ENCODE results near the gene PTX3. TPM values are rescaled to one million over a fixed set of nuclear protein-coding genes. Genes with fewer than 3 reads are reported as not detected.

The PTX3 gene
- total and polyA plus RNA-seq, 2 experiments from 2014 or later, result 251 to 267 TPM

DNA sequence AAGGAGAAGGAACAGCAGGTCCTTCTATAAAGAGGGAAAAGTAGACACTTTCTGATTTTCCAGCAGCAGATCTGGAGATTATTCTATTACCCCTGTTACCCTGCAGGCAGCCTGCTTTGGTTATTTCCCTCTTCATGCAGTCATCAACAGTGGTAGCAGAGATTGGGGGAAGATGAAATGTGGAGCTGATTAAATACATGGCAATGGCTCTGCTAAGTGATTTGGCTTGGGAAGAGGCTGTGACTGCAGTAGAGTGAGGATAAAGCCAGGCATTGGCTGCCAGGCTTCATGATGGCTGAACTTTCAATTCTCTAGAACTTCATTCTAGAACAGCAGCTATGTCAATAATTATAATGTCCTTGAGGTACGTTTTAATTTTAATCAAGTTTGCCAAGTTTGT, 29.1 kb downstream of the PTX3 start:
- 32 to 41% methylated on average over 1 of the region's 1 CpG for WGBS, 2 experiments (ENCODE audit: low coverage in 1 of 2, low lambda C conversion rate in 2 of 2, missing lambda C conversion rate in 2 of 2)
- Histone ChIP-seq H3K4me3 (no peak overlapping the region), H3K79me2 (ENCODE audit: insufficient read depth) (no peaks in the 10 kb centered on the region), H3K9me3 (ENCODE audit: low read depth) (no peaks in the 10 kb centered on the region), H3K27ac (no peak overlapping the region), H3K27me3 (replicated peaks; ENCODE audit: insufficient read depth) (no peaks in the 10 kb centered on the region), H3K4me1 (ENCODE audit: insufficient read depth) (peaks cover 34% of the 10 kb centered on the region), H3K4me2 (ENCODE audit: unreplicated experiment) (no peak overlapping the region), H3K36me3 (ENCODE audit: low read depth) (no peaks in the 10 kb centered on the region), H3F3A (ENCODE audit: insufficient read depth) (peaks cover 24% of the 10 kb centered on the region), H3K9me2 (ENCODE audit: insufficient read depth) (no peaks in the 10 kb centered on the region), H3K9ac (no peak overlapping the region), H2AFZ (no peak overlapping the region), H4K20me1 (ENCODE audit: insufficient read depth) (no peaks in the 10 kb centered on the region)
- DNase-seq, result no peak
- no peak for TF ChIP-seq EZH2 (IDR thresholded peaks at IDR 0.05; ENCODE audit: insufficient read depth, poor library complexity, severe bottlenecking)
- TF ChIP-seq EZH2phosphoT487 (IDR thresholded peaks at IDR 0.05; ENCODE audit: insufficient read depth, low read depth), result no peak
- in situ Hi-C loops (cut with MboI), result no loop called here

- TF ChIP-seq EZH2 (IDR thresholded peaks at IDR 0.05; ENCODE audit: insufficient read depth, poor library complexity, severe bottlenecking) (no peak), EZH2phosphoT487 (IDR thresholded peaks at IDR 0.05; ENCODE audit: insufficient read depth, low read depth) (no peak)
- in situ Hi-C loops (cut with MboI), result no loop called here
- no peaks in the 10 kb centered on the region for H3K36me3 ChIP-seq (ENCODE audit: low read depth)
- H3K27me3 ChIP-seq (replicated peaks; ENCODE audit: insufficient read depth), result no peaks in the 10 kb centered on the region
- H3K79me2 ChIP-seq (ENCODE audit: insufficient read depth), result no peaks in the 10 kb centered on the region
- peaks cover 32% of the 10 kb centered on the region for H3K4me1 ChIP-seq (ENCODE audit: insufficient read depth)
- H3K27ac ChIP-seq, result peak overlapping the region; percentile 42
- H3K9me2 ChIP-seq (ENCODE audit: insufficient read depth), result no peaks in the 10 kb centered on the region
- no peak overlapping the region for H3K4me3 ChIP-seq
- 0% methylated on average over 1 of the region's 1 CpG for WGBS, 2 experiments (ENCODE audit: low coverage in 1 of 2, low lambda C conversion rate in 2 of 2, missing lambda C conversion rate in 2 of 2)
- H4K20me1 ChIP-seq (ENCODE audit: insufficient read depth), result no peaks in the 10 kb centered on the region
- peak overlapping the region; percentile 32 for H3K4me2 ChIP-seq (ENCODE audit: unreplicated experiment)
- H3K9ac ChIP-seq, result no peak overlapping the region
- peaks cover 24% of the 10 kb centered on the region for H3F3A ChIP-seq (ENCODE audit: insufficient read depth)
- peak; percentile 74 for DNase-seq
- H3K9me3 ChIP-seq (ENCODE audit: low read depth), result no peaks in the 10 kb centered on the region
- peak overlapping the region; percentile 57 for H2AFZ ChIP-seq
These were observed 30.6 kb downstream of the PTX3 start for GRCh38 chr3:157467200-157467599.

- Histone ChIP-seq H3F3A (ENCODE audit: insufficient read depth) (peaks cover 24% of the 10 kb centered on the region), H3K9ac (no peak overlapping the region), H3K4me3 (no peak overlapping the region), H3K4me2 (ENCODE audit: unreplicated experiment) (no peak overlapping the region), H3K4me1 (ENCODE audit: insufficient read depth) (peaks cover 21% of the 10 kb centered on the region), H2AFZ (no peak overlapping the region), H3K27ac (no peak overlapping the region), H3K79me2 (ENCODE audit: insufficient read depth) (no peaks in the 10 kb centered on the region), H3K27me3 (replicated peaks; ENCODE audit: insufficient read depth) (no peaks in the 10 kb centered on the region), H3K9me2 (ENCODE audit: insufficient read depth) (no peaks in the 10 kb centered on the region; the same call in 1 of the 2 replicates), H3K9me3 (ENCODE audit: low read depth) (no peaks in the 10 kb centered on the region), H4K20me1 (ENCODE audit: insufficient read depth) (no peaks in the 10 kb centered on the region), H3K36me3 (ENCODE audit: low read depth) (no peaks in the 10 kb centered on the region)
- TF ChIP-seq EZH2phosphoT487 (IDR thresholded peaks at IDR 0.05; ENCODE audit: insufficient read depth, low read depth), result no peak
- TF ChIP-seq EZH2 (IDR thresholded peaks at IDR 0.05; ENCODE audit: insufficient read depth, poor library complexity, severe bottlenecking), result no peak
- 68 to 71% methylated on average over 7 of the region's 7 CpGs for WGBS, 2 experiments (ENCODE audit: low coverage in 1 of 2, low lambda C conversion rate in 2 of 2, missing lambda C conversion rate in 2 of 2)
- peak; percentile 23 for DNase-seq
- in situ Hi-C loops (cut with MboI), result no loop called here
These were observed 33.1 kb downstream of the PTX3 start for GRCh38 chr3:157469561-157470294.

DNA sequence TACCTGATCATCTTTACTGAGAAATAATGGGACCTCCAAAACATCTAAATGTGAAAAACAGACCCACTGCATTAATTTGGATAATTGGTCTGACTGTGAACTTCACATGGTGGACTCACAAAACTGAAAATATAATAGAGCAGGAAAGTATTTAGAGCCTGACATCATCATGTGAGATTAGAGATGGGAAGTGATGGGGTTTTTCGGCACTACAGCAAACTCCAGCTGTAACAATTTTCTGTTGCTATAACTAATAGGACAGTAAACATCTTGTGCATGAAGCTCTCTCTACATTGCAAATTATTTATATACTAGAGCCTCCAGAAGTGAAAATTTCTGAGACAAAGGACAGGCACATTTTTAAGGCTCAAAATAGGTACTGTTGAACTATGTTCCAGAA, 34.4 kb downstream of the PTX3 start:
- no peaks in the 10 kb centered on the region for H4K20me1 ChIP-seq (ENCODE audit: insufficient read depth)
- H3K4me1 ChIP-seq (ENCODE audit: insufficient read depth), result peaks cover 21% of the 10 kb centered on the region
- no peak overlapping the region for H3K4me3 ChIP-seq
- H3K79me2 ChIP-seq (ENCODE audit: insufficient read depth), result no peaks in the 10 kb centered on the region
- H3K4me2 ChIP-seq (ENCODE audit: unreplicated experiment), result no peak overlapping the region
- TF ChIP-seq EZH2phosphoT487 (IDR thresholded peaks at IDR 0.05; ENCODE audit: insufficient read depth, low read depth) (no peak), EZH2 (IDR thresholded peaks at IDR 0.05; ENCODE audit: insufficient read depth, poor library complexity, severe bottlenecking) (no peak)
- 87 to 97% methylated on average over 1 of the region's 1 CpG for WGBS, 2 experiments (ENCODE audit: low coverage in 1 of 2, low lambda C conversion rate in 2 of 2, missing lambda C conversion rate in 2 of 2)
- no peaks in the 10 kb centered on the region for H3K9me3 ChIP-seq (ENCODE audit: low read depth)
- no peaks in the 10 kb centered on the region for H3K27me3 ChIP-seq (replicated peaks; ENCODE audit: insufficient read depth)
- no peak overlapping the region for H2AFZ ChIP-seq
- no peaks in the 10 kb centered on the region for H3K36me3 ChIP-seq (ENCODE audit: low read depth)
- peaks cover 24% of the 10 kb centered on the region for H3F3A ChIP-seq (ENCODE audit: insufficient read depth)
- in situ Hi-C loops (cut with MboI), result no loop called here
- DNase-seq, result no peak
- H3K9me2 ChIP-seq (ENCODE audit: insufficient read depth), result no peaks in the 10 kb centered on the region; the same call in 1 of the 2 replicates
- H3K27ac ChIP-seq, result no peak overlapping the region
- no peak overlapping the region for H3K9ac ChIP-seq
